Activated B cell treated with CpG ODN at 0.5 μM for 24 hours (primary cell): ENCODE results near the gene DPY19L2. TPM values are rescaled to one million over a fixed set of nuclear protein-coding genes. Genes with fewer than 3 reads are reported as not detected.
"Not testable (repeated sequence)": the region's sequence is repeated elsewhere in the genome, so short reads cannot be mapped to it uniquely, and the experiment has no call there.

Experiments used
- ATAC-seq: fragments of 200-7000 bp; cut with Tn5 transposase; one replicate; pipeline ENCODE4 v1.10.0; 2021; ENCODE audit warnings: low read depth, mild to moderate bottlenecking, moderate library complexity
- CTCF ChIA-PET: fragments of 350-600 bp; sonication (Branson Sonifier 250); formaldehyde crosslinking; loops from one replicate; lab custom pipeline; 2021; ENCODE audit warnings: antibody characterized with exemption; lab: Charles Lee
- POLR2A ChIA-PET: fragments of 350-600 bp; sonication (Branson Sonifier 250); formaldehyde crosslinking; loops from one replicate; lab custom pipeline; 2021; ENCODE audit warnings: antibody characterized with exemption; lab: Charles Lee
- DNase-seq: peaks from one replicate; pipeline ENCODE4 v3.0.0; 2022
- H3K27ac Mint-ChIP-seq: one replicate; pipeline ENCODE4 v1.8.0; 2020; ENCODE audit warnings: mixed read lengths
- H3K27me3 Mint-ChIP-seq: one replicate; pipeline ENCODE4 v1.8.0; 2021; ENCODE audit warnings: mixed read lengths
- H3K36me3 Mint-ChIP-seq: one replicate; pipeline ENCODE4 v1.8.0; 2021; ENCODE audit warnings: low read depth, mixed read lengths
- H3K4me1 Mint-ChIP-seq: one replicate; pipeline ENCODE4 v1.8.0; 2021; ENCODE audit warnings: mixed read lengths
- H3K4me3 Mint-ChIP-seq: one replicate; pipeline ENCODE4 v1.8.0; 2020; ENCODE audit warnings: mild to moderate bottlenecking, mixed read lengths
- H3K9me3 Mint-ChIP-seq: one replicate; pipeline ENCODE4 v1.8.0; 2020; ENCODE audit warnings: mixed read lengths
- intact Hi-C: fragments of 100-400 bp; cut with micrococcal nuclease; formaldehyde crosslinking; loops from one replicate; pipeline ENCODE4 v1.15.1; 2024
- total RNA-seq: library from RNA; stranded (reverse); gene quantifications from 2 replicates; pipeline ENCODE4 v1.2.3, GENCODE V29; 2022
- TF ChIP-seq, protein P1 (sequence below): fragments of 200-600 bp; IDR thresholded peaks from one replicate; pipeline ENCODE4 v1.8.0; 2022; ENCODE audit warnings: antibody characterized with exemption, mild to moderate bottlenecking

The DPY19L2 gene
- total RNA-seq, 1 donor from 2014 or later: 0.73 TPM

DNA sequence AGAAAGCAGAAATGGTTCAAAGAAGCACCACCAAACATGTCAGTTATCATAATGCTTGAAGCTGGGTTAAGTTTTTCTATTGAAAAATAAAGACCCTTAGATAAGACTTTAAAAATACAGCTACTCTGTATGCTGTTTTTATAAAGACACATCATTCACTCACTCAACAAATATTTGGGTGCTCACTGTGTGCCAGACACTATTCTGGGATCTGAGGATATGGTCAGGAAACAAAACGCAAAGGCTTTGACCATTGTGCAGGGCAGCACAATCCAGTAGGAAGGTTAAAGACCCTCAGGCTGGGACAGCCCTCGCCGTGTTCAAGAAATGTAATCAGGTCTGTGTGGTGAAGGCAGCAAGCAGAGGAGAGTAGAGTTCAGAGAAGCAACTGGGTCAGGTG is 38.0 kb upstream of the DPY19L2 start:
- H3K27ac Mint-ChIP-seq: no peak overlapping the region
- intact Hi-C loops: no loop called here
- H3K4me3 Mint-ChIP-seq: no peak overlapping the region
- H3K4me1 Mint-ChIP-seq: no peaks in the 10 kb centered on the region
- TF ChIP-seq, protein P1, sequence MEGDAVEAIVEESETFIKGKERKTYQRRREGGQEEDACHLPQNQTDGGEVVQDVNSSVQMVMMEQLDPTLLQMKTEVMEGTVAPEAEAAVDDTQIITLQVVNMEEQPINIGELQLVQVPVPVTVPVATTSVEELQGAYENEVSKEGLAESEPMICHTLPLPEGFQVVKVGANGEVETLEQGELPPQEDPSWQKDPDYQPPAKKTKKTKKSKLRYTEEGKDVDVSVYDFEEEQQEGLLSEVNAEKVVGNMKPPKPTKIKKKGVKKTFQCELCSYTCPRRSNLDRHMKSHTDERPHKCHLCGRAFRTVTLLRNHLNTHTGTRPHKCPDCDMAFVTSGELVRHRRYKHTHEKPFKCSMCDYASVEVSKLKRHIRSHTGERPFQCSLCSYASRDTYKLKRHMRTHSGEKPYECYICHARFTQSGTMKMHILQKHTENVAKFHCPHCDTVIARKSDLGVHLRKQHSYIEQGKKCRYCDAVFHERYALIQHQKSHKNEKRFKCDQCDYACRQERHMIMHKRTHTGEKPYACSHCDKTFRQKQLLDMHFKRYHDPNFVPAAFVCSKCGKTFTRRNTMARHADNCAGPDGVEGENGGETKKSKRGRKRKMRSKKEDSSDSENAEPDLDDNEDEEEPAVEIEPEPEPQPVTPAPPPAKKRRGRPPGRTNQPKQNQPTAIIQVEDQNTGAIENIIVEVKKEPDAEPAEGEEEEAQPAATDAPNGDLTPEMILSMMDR: no peak
- POLR2A ChIA-PET: no interaction called here
- no peaks in the 10 kb centered on the region for H3K9me3 Mint-ChIP-seq
- CTCF ChIA-PET: no interaction called here
- H3K27me3 Mint-ChIP-seq: no peaks in the 10 kb centered on the region
- H3K36me3 Mint-ChIP-seq: no peaks in the 10 kb centered on the region
- ATAC-seq: no peak
- DNase-seq: no peak

GRCh38 chr12:63699678-63700382 is 31.5 kb upstream of the DPY19L2 start:
- H3K36me3 Mint-ChIP-seq, DNase-seq, H3K27ac Mint-ChIP-seq, H3K4me3 Mint-ChIP-seq, H3K27me3 Mint-ChIP-seq, intact Hi-C loops, ATAC-seq, POLR2A ChIA-PET, H3K4me1 Mint-ChIP-seq, CTCF ChIA-PET, H3K9me3 Mint-ChIP-seq: not testable (repeated sequence)

DNA sequence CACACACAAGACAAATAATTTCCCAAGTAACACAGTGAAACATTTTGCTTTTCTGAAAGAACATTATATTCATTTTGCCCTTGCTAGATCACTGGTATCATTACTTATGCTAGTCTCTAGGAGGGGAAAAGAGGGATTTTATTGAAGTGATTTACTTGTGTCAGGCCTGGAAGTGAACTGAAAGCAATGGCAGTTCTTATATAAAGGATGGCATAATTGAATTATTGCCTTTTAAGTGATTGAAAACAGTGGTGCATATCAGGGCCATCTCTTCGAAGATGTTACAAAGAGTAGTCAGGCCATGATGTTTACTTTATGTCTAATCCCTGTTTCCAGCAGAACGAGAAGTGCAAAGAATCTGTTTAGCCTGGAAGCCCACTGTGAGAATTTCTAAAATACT is 30.7 kb upstream of the DPY19L2 start:
- H3K27me3 Mint-ChIP-seq, ATAC-seq, H3K4me1 Mint-ChIP-seq, H3K27ac Mint-ChIP-seq, H3K4me3 Mint-ChIP-seq, CTCF ChIA-PET, DNase-seq, POLR2A ChIA-PET, H3K36me3 Mint-ChIP-seq, H3K9me3 Mint-ChIP-seq, intact Hi-C loops: not testable (repeated sequence)

GRCh38 chr12:63690837-63691236 is 22.5 kb upstream of the DPY19L2 start:
- intact Hi-C loops, H3K9me3 Mint-ChIP-seq, H3K27me3 Mint-ChIP-seq, DNase-seq, ATAC-seq, H3K36me3 Mint-ChIP-seq, H3K27ac Mint-ChIP-seq, CTCF ChIA-PET, H3K4me1 Mint-ChIP-seq, H3K4me3 Mint-ChIP-seq, POLR2A ChIA-PET: not testable (repeated sequence)

GRCh38 chr12:63689141-63689540 is 20.8 kb upstream of the DPY19L2 start:
- H3K4me1 Mint-ChIP-seq, POLR2A ChIA-PET, H3K36me3 Mint-ChIP-seq, DNase-seq, intact Hi-C loops, CTCF ChIA-PET, H3K9me3 Mint-ChIP-seq, H3K27me3 Mint-ChIP-seq, ATAC-seq, H3K4me3 Mint-ChIP-seq, H3K27ac Mint-ChIP-seq: not testable (repeated sequence)

- H3K4me3 Mint-ChIP-seq, H3K9me3 Mint-ChIP-seq, intact Hi-C loops, H3K36me3 Mint-ChIP-seq, CTCF ChIA-PET, DNase-seq, ATAC-seq, H3K4me1 Mint-ChIP-seq, H3K27ac Mint-ChIP-seq, POLR2A ChIA-PET, H3K27me3 Mint-ChIP-seq: not testable (repeated sequence)
Measured at GRCh38 chr12:63686623-63687022, 18.3 kb upstream of the DPY19L2 start.

GRCh38 chr12:63685789-63686188 is 17.5 kb upstream of the DPY19L2 start:
- intact Hi-C loops, POLR2A ChIA-PET, H3K27ac Mint-ChIP-seq, DNase-seq, CTCF ChIA-PET, H3K36me3 Mint-ChIP-seq, H3K27me3 Mint-ChIP-seq, H3K9me3 Mint-ChIP-seq, H3K4me1 Mint-ChIP-seq, H3K4me3 Mint-ChIP-seq, ATAC-seq: not testable (repeated sequence)

- intact Hi-C loops, H3K27me3 Mint-ChIP-seq, ATAC-seq, POLR2A ChIA-PET, H3K4me3 Mint-ChIP-seq, CTCF ChIA-PET, H3K36me3 Mint-ChIP-seq, H3K4me1 Mint-ChIP-seq, H3K27ac Mint-ChIP-seq, H3K9me3 Mint-ChIP-seq, DNase-seq: not testable (repeated sequence)
Measured at GRCh38 chr12:63682617-63683016, 14.3 kb upstream of the DPY19L2 start.

GRCh38 chr12:63680758-63681157 is 12.5 kb upstream of the DPY19L2 start:
- intact Hi-C loops, H3K27ac Mint-ChIP-seq, H3K36me3 Mint-ChIP-seq, ATAC-seq, H3K9me3 Mint-ChIP-seq, H3K27me3 Mint-ChIP-seq, DNase-seq, CTCF ChIA-PET, POLR2A ChIA-PET, H3K4me1 Mint-ChIP-seq, H3K4me3 Mint-ChIP-seq: not testable (repeated sequence)

GRCh38 chr12:63672550-63672949 is 4.3 kb upstream of the DPY19L2 start:
- Mint-ChIP-seq H3K4me1 (peaks cover 16% of the 10 kb centered on the region), H3K27me3 (peaks cover 14% of the 10 kb centered on the region)
- H3K4me3 Mint-ChIP-seq, H3K36me3 Mint-ChIP-seq, CTCF ChIA-PET, POLR2A ChIA-PET, DNase-seq, H3K27ac Mint-ChIP-seq, ATAC-seq, H3K9me3 Mint-ChIP-seq: not testable (repeated sequence)
- intact Hi-C loops: loop anchor here (1.0 kb wide), 2 partner anchors 130 to 584 kb away; no protein-coding TSS in a partner anchor

- H3K36me3 Mint-ChIP-seq, H3K27ac Mint-ChIP-seq, H3K9me3 Mint-ChIP-seq, POLR2A ChIA-PET, DNase-seq, H3K4me3 Mint-ChIP-seq, CTCF ChIA-PET, ATAC-seq: not testable (repeated sequence)
- Mint-ChIP-seq H3K27me3 (peaks cover 17% of the 10 kb centered on the region), H3K4me1 (peaks cover 19% of the 10 kb centered on the region)
- intact Hi-C loops: loop anchor here (5.0 kb wide), 1 partner anchor 722 kb away; the partner anchor contains the start of gene C12orf56
Measured at GRCh38 chr12:63669936-63670335, 1.6 kb upstream of the DPY19L2 start.
